Kidney (tissue), 14 donors: ENCODE results near the gene TEX14. TPM values are rescaled to one million over a fixed set of nuclear protein-coding genes. Genes with fewer than 3 reads are reported as not detected.

Experiments
- DNase-seq, 5 donors: peaks; one replicate each; pipeline ENCODE4 v3.0.0-alpha.2; 2013 to 2020
- FAIRE-seq: peaks from 2 replicates; lab custom pipeline; 2012; peaks lifted over from hg19 to GRCh38; lab: Jason Lieb, UNC
- H3K27ac ChIP-seq, 2 donors: one replicate each; pipeline ENCODE4 v1.7.0; 2013; ENCODE audit warnings: low read depth in 2 of 2, low read length in 2 of 2, inconsistent platforms in 1 of 2
- H3K27me3 ChIP-seq: one replicate; pipeline ENCODE4 v1.7.1; 2013; ENCODE audit warnings: low read length, inconsistent platforms; ENCODE audit not compliant: control insufficient read depth, insufficient read depth
- H3K36me3 ChIP-seq, 3 donors: one replicate each; pipeline versions ENCODE4 v1.7.0 to v1.7.1; 2013; ENCODE audit warnings: low read length in 3 of 3, control low read depth in 1 of 3, inconsistent platforms in 1 of 3; ENCODE audit not compliant: insufficient read depth in 3 of 3, control insufficient read depth in 2 of 3
- H3K4me1 ChIP-seq, 3 donors: one replicate each; pipeline versions ENCODE4 v1.7.0 to v1.7.1; 2013; ENCODE audit warnings: low read length in 3 of 3, inconsistent platforms in 1 of 3, low read depth in 1 of 3; ENCODE audit not compliant: control insufficient read depth in 2 of 3, insufficient read depth in 2 of 3
- H3K4me3 ChIP-seq, 3 donors: one replicate each; pipeline versions ENCODE4 v1.7.0 to v1.8.1; 2013; ENCODE audit warnings: low read length in 3 of 3, control low read depth in 1 of 3, inconsistent platforms in 1 of 3
- H3K9ac ChIP-seq, 3 donors: one replicate each; pipeline versions ENCODE4 v1.7.0 to v1.7.1; 2013; ENCODE audit warnings: low read length in 3 of 3, control low read depth in 1 of 3, inconsistent platforms in 1 of 3
- H3K9me3 ChIP-seq, 3 donors: one replicate each; pipeline versions ENCODE4 v1.7.0 to v1.7.1; 2013; ENCODE audit warnings: low read length in 3 of 3, control low read depth in 1 of 3, inconsistent platforms in 1 of 3; ENCODE audit not compliant: control insufficient read depth in 2 of 3, insufficient read depth in 1 of 3
- CTCF ChIP-seq: IDR thresholded peaks from 3 replicates; pipeline ENCODE4 v1.5.1; 2012; ENCODE audit warnings: mild to moderate bottlenecking, moderate library complexity, borderline replicate concordance; ENCODE audit not compliant: insufficient read depth; ENCODE audit errors: extremely low read depth
- intact Hi-C: fragments of 100-400 bp; cut with DNase I; formaldehyde crosslinking; loops from one replicate; pipeline ENCODE4 v1.11.1; 2022
- polyA plus RNA-seq: library from polyadenylated mRNA; stranded (reverse); fragments of 350-450 nt; fragmentation: Illumina TruSeq; extraction: RNeasy Lipid Tissue Mini Kit (QIAGEN cat#74804); gene quantifications from one replicate; pipeline ENCODE4 v1.2.3, GENCODE V29; 2014; ENCODE audit warnings: low read depth, low replicate concordance; ENCODE audit not compliant: insufficient read depth
- total RNA-seq: library from RNA; stranded (reverse); fragmentation: NEBNext Ultra II Directional; extraction: Animal tissue kit (Norgen Biotek cat#: 25700); gene quantifications from one replicate; pipeline ENCODE4 v1.2.1, GENCODE V29; 2021
- donor health status: control.
- donor health status: control.
- donor health status: control.
- donor health status: control.
- donor health status: control.
- donor health status: DM: yes; HTN: yes; CAD: no.
- donor health status: Normal renal cell carcinoma (clear cell type).

Gene TEX14
- total and polyA plus RNA-seq, 2 donors from 2014 or later, result 0.09 to 0.22 TPM

- no peaks in the 10 kb centered on the region for H3K9me3 ChIP-seq
- peak within 1 kb of the TSS; percentile 48 to 66 (median 52) for H3K4me3 ChIP-seq
- no peak for TF ChIP-seq CTCF
- no peaks in the 10 kb centered on the region for H3K27me3 ChIP-seq
- H3K9ac ChIP-seq, result peak within 1 kb of the TSS; percentile 27 to 67 (median 63)
- intact Hi-C loops, result no loop called here
- peaks cover 5 to 25% (median 23%) of the 10 kb centered on the region in 3 donors for H3K36me3 ChIP-seq
- H3K27ac ChIP-seq, result peak within 1 kb of the TSS; percentile 72 to 81
- no peak for FAIRE-seq
- DNase-seq, result peak; percentile 87 to 96 (median 93)
- peaks cover 3 to 32% (median 15%) of the 10 kb centered on the region in 3 donors for H3K4me1 ChIP-seq
These were observed 177.7 kb downstream of the TEX14 start, which contains the start of gene MTMR4 for GRCh38 chr17:58513965-58514769. TSS of gene MTMR4 (minus strand) at chr17:58514638. CDS start at chr17:58514407, 231 bp downstream.

GRCh38 chr17:58513267-58513964 is 178.4 kb downstream of the TEX14 start:
- Histone ChIP-seq H3K4me1 (peaks cover 3 to 30% (median 15%) of the 10 kb centered on the region in 3 donors), H3K27me3 (no peaks in the 10 kb centered on the region), H3K4me3 (peak overlapping the region; percentile 48 to 66 (median 52)), H3K36me3 (peaks cover 8 to 32% (median 31%) of the 10 kb centered on the region in 3 donors), H3K27ac (no peak overlapping the region), H3K9ac (peak overlapping the region; percentile 15 to 67 (median 63)), H3K9me3 (no peaks in the 10 kb centered on the region)
- peak in 2 of 5 donors; percentile 34 to 75 for DNase-seq
- intact Hi-C loops, result no loop called here
- no peak for TF ChIP-seq CTCF
- no peak for FAIRE-seq

- FAIRE-seq, result no peak
- Histone ChIP-seq H3K9me3 (no peaks in the 10 kb centered on the region), H3K4me3 (no peak overlapping the region), H3K27ac (no peak overlapping the region), H3K36me3 (peaks cover 13 to 62% (median 45%) of the 10 kb centered on the region in 3 donors), H3K27me3 (no peaks in the 10 kb centered on the region), H3K4me1 (peaks cover 0 to 11% (median 8%) of the 10 kb centered on the region in 3 donors), H3K9ac (no peak overlapping the region)
- intact Hi-C loops, result no loop called here
- TF ChIP-seq CTCF, result no peak
- no peak for DNase-seq
These were observed 181.8 kb downstream of the TEX14 start for GRCh38 chr17:58510075-58510474.
